Amygdala (tissue), 56 donors: ENCODE data around the gene KRT35.

Experiments
- DNase-seq, 56 donors: peaks; one replicate each; lab custom pipeline; 2025; lab: John Stamatoyannopoulos, UW

The KRT35 gene

DNA sequence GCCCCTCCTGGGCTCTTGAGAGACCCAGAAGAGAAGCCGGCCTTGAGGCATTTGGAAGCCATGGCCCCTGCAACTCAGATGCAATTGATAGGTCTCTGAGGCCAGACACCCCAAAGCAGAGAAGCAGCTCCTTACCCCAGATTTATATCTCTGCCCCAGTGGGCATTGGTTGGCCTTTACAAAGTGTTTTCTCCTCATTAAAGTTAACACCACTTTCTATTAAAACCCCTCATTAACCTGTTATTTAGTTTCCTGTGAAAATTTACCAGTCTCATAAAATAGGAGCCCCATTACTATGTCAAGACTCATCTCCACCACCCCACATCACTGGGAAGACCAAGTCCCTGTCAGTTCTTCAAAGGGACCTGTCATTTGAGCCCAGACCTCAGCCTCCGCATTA lies at the start of gene KRT35:
Gene KRT35, minus strand, starts transcription at position 116 of the 400 bp plus-strand sequence. Its CDS starts 54 bp downstream, at position 62.
- DNase-seq, result no peak

GRCh38 chr17:41530062-41531048 lies 49.4 kb upstream of the KRT35 start:
- DNase-seq, result no peak

DNA sequence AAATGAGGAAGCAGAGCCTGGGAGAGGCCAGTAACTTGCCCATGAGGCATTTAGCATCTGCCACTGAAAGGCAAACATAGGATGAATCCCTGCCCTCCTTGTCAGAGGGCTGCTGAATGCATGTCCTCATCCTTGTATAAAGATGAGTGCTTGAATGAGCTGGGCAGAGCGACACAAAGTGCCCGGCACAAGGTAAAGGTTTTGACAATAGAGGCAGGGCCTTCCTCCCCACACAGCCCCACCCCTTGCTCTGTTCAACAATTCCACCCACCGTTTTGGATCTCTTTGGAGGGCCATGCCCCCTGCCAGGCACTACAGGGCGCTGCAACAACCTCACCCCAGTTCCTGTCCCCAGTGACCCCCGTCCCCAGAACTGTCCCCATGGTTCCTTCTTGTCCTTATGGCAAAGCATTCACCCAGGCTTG lies 48.6 kb upstream of the KRT35 start:
- DNase-seq, result no peak

DNA sequence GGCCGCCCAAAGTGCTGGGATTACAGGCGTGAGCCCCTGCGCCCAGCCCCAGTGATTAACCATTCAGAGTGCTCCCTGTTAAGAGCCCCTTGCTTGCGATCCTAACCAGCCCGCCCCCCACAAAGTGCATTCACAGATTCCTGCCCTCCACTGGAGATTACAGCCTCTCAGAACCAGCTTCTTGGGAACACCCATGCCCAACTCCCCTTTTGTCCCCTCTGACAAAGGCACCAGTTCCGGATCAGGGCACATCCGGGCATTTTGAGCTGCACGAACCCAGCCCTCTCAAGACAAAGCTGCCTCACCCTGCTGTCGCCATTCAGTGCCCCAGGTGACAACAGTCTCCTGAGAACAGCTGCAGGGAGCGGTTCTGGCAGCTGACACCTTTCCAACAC lies 48.0 kb upstream of the KRT35 start:
- no peak for DNase-seq

GRCh38 chr17:41527063-41528023 lies 46.4 kb upstream of the KRT35 start:
- no peak for DNase-seq

GRCh38 chr17:41524261-41524660 lies 43.3 kb upstream of the KRT35 start:
- no peak for DNase-seq

DNA sequence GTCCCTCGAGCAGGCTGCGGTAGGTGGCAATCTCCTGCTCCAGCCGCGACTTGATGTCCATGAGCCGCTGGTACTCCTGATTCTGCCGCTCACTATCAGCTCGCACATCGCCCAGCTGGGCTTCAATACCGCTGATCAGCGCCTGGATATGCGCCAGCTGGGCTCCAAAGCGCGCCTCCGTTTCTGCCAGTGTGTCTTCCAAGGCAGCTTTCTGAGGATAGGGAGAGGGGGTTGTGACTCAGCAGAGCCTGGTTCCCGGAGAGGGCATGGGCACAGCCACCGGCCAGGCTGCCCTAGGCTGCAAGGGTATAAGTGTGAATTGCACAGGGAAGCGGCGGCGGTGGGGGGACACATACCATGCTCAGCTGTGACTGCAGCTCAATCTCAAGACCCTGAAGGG lies 42.8 kb upstream of the KRT35 start:
- peak in 1 of 56 donors; percentile 4 for DNase-seq

DNA sequence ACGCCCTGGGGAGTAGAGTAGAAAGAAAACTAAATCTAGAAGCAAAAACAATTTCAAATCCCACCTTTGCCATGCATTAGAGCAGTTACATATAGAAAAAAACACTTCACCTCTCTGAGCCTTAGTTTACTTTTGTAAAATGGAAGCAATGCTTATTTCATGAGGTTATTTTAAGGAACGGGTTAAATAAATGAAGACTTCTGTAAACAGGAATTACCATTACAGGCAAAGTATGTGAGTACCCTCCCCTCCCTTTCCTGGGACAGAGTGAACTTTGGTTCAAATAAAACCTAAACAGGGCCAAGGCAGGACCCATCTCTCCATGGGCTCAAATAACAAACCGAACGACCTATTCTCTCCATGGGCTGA lies 42.3 kb upstream of the KRT35 start:
- no peak for DNase-seq

GRCh38 chr17:41522301-41523224 lies 41.6 kb upstream of the KRT35 start:
- no peak for DNase-seq

DNA sequence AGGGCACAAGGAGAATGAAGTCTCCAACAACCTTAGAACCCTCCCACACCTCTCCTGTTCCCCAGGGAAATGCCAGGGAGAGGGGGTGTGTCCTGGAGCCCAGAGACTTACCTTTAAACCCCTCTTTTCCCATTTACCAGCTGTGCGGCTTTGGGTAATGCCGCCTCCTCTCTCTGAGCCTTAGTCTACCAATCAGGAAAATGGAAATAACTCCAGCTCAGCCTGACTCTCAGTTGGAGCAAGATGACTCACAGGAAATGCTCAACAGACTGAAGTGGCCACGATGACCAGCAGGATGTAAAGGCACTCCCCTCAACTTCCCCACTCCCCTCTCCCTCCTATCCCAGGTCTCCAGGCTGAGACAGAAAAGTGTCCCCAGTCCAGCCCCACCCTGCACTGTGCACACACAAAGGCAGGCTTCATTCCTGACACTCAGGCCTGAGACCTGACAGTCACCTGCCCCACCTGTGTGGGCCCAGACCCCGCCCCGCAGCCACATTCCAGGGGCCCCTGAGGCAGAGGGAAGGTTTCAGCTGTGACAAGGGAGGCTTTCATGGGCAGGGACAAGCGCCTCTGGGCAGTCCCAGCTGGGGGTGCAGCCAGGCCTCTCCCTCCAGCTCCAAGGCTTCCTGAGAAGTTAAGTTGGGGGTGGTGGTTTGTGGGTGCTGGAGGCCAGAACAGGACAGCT lies 40.8 kb upstream of the KRT35 start:
- DNase-seq, result no peak

DNA sequence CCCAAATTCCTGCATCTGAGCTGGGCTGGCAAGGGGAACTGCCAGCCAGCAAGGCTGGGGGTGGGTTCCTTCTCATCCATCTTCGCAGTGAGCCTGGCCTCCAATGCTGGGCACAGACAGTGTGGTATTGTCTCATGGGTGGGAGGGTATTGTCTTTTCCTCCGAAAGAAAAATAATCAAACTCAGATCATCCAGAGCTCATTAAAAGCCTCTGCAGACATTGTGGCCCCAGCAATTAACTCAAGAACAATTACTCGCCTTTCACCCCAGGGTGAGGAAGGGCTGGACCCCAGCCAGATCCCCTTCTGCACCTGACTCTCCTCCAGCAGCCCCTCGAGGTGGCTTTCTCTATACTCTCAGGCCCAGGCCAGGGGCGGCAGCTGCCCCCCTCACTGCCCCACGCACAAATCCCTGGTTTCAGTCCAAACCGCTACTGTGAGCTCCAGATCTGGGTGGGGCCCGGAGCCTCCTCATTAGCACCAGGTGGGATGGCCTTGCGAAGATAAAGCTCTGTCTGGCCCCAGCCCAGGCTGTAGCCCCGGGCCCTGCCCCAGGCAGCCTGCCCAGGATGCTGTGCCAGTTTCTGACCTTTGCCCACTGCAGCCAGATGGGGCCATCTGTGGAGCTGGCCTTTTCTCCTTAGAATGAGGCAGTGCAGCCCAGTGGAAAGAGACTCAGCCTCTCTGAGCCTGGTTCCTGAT lies 40.0 kb upstream of the KRT35 start:
- no peak for DNase-seq

- no peak for DNase-seq
Measured at GRCh38 chr17:41519501-41520224, 38.7 kb upstream of the KRT35 start.

DNA sequence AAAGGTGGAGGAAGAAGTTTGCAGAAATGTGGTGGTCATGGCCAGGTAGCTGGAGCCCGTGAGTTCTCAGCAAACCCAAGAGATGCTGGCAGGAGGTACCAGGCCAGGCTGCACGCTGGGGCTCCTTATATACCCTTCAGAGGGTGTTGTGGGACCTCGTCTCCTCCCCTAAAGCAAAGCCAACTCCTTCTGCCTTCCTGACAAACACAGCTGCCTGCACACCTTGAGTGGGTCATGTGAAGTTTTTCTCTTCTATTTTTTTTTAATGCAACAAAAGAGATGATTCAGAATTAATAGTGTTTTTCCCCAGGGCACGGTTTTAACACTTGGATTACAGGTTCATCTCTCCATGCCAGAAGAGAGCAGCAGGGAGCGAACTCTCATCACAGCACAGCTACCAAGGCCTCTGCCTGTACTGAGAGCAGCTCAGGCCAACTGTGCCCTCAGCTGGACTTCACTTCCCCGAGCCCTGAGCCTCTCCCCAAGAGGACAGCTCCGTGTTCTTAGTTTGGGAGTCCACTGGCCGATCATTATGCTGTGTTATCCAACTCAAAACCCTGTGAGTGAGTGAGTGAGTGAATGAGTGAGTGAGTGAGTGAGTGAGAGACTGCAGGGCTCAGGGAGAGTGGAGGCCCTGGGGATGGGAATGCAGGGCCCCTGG lies 38.0 kb upstream of the KRT35 start, which contains the start of gene KRT15:
Gene KRT15, minus strand, starts transcription at position 102 of the 661 bp plus-strand sequence. Its CDS starts 63 bp downstream, at position 39.
- DNase-seq, result no peak

DNA sequence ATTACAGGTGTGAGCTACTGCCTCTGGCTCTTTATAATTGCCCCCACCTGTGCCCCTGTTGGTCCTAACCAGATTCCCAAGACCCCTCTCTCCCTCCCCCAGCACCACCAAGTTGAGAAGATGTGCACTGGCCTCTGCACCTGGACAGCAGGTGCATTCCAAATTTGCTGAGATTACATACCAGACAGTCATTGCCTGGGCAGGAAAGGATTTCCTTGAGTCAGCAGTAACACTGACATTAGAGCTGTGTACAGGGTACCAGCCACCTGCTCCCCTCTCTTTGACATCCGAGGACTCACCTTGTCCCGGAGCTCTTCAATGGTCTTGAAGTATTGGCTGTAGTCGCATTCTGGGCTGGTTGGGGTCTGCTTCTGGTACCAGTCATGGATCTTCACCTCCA lies 37.1 kb upstream of the KRT35 start:
- DNase-seq, result no peak

DNA sequence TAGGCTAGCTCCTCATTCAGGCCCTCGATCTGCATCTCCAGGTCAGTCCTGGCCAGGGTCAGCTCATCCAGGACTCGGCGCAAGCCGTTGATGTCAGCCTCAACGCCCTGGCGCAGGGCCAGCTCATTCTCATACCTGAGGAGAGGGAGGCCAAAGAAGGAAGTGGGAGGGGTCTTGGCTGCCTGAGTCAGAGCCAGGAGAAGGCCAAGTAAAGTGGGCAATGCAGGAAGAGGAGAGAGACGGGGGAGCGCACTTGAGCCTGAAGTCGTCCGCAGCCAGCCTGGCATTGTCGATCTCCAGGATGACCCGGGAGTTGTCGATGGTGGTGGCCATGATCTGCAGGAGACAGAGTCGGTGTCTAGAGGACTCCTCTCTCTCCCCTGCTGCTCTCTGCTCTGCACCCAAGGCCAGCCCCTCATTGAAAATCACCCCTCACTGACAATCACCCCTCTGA lies 35.9 kb upstream of the KRT35 start:
- DNase-seq, result no peak

GRCh38 chr17:41516147-41516829 lies 35.3 kb upstream of the KRT35 start:
- no peak for DNase-seq

DNA sequence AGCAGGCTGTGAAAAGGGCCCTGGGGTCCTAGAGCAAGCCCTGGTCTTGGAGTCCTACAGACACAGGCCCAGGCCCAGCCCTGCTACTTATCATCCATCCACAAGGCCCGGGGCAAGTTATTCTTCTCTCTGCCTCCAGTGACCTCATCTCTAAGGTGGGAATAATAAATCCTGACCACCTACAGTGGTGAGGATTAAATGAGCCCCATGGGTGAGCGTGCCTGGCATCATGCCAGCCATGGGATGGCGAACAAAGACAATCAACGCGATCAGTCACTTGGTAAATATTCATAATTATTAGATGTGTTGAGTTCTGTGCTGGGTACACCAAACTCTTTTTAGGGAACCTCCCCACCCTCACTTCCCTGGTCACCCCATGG lies 32.2 kb upstream of the KRT35 start:
- no peak for DNase-seq
